Calu3 (cell line): ENCODE measurements around the gene FAM3D. TPM values are rescaled to one million over a fixed set of nuclear protein-coding genes. Genes with fewer than 3 reads are reported as not detected.
"Not testable (repeated sequence)": the region's sequence is repeated elsewhere in the genome, so short reads cannot be mapped to it uniquely, and the experiment has no call there.

ENCODE experiments used
- BruUV-seq: library from RNA; stranded (reverse); fragments of 400-500 nt; replicated peaks from 2 replicates; lab custom pipeline; 2021; lab: Mats Ljungman, UMichigan
- CTCF ChIA-PET: fragments of 300-600 bp; sonication (Branson Sonifier 250); formaldehyde crosslinking; loops from one replicate; lab custom pipeline; 2022; ENCODE audit warnings: antibody characterized with exemption; lab: Charles Lee
- DNase-seq: peaks from one replicate; pipeline ENCODE4 v3.0.0; 2022
- H3K27ac Mint-ChIP-seq: one replicate; pipeline ENCODE4 v1.8.0; 2022; ENCODE audit warnings: mixed read lengths; ENCODE audit not compliant: unreplicated experiment
- H3K27me3 Mint-ChIP-seq: one replicate; pipeline ENCODE4 v1.8.0; 2022; ENCODE audit warnings: mixed read lengths; ENCODE audit not compliant: unreplicated experiment
- H3K36me3 Mint-ChIP-seq: one replicate; pipeline ENCODE4 v1.8.0; 2022; ENCODE audit warnings: mild to moderate bottlenecking, moderate library complexity, mixed read lengths; ENCODE audit not compliant: insufficient read depth, unreplicated experiment
- H3K4me1 Mint-ChIP-seq: one replicate; pipeline ENCODE4 v1.8.0; 2022; ENCODE audit warnings: mild to moderate bottlenecking, low read depth, mixed read lengths; ENCODE audit not compliant: unreplicated experiment
- H3K4me3 Mint-ChIP-seq: one replicate; pipeline ENCODE4 v1.8.0; 2022; ENCODE audit warnings: mild to moderate bottlenecking, low read depth, moderate library complexity, mixed read lengths; ENCODE audit not compliant: unreplicated experiment
- H3K9me3 Mint-ChIP-seq: one replicate; pipeline ENCODE4 v1.8.0; 2022; ENCODE audit warnings: low read depth, mixed read lengths; ENCODE audit not compliant: unreplicated experiment
- CTCF ChIP-seq: fragments of 200-600 bp; IDR thresholded peaks from one replicate; pipeline ENCODE4 v1.8.0; 2022; ENCODE audit warnings: antibody characterized with exemption; ENCODE audit not compliant: unreplicated experiment
- intact Hi-C: fragments of 100-400 bp; cut with micrococcal nuclease; formaldehyde crosslinking; loops from one replicate; pipeline ENCODE4 v1.10.0; 2022; ENCODE audit not compliant: unreplicated experiment
- total RNA-seq: library from RNA; stranded (reverse); gene quantifications from 2 replicates; pipeline ENCODE4 v1.2.3, GENCODE V29; 2022

Gene FAM3D
- total RNA-seq, 1 experiment from 2014 or later, result 3.0 TPM

GRCh38 chr3:58679446-58679845, 12.9 kb upstream of the FAM3D start:
- intact Hi-C loops, result no loop called here
- Mint-ChIP-seq H3K9me3 (peaks cover 9% of the 10 kb centered on the region), H3K4me3 (no peak overlapping the region), H3K27ac (no peak overlapping the region), H3K27me3 (peaks cover 13% of the 10 kb centered on the region), H3K36me3 (no peaks in the 10 kb centered on the region), H3K4me1 (no peaks in the 10 kb centered on the region)
- CTCF ChIA-PET, result no interaction called here
- DNase-seq, result no peak
- BruUV-seq, result no TSS peak
- no peak for TF ChIP-seq CTCF

- H3K4me1 Mint-ChIP-seq, H3K36me3 Mint-ChIP-seq, BruUV-seq, CTCF ChIA-PET, H3K9me3 Mint-ChIP-seq, DNase-seq, H3K4me3 Mint-ChIP-seq, intact Hi-C loops, H3K27ac Mint-ChIP-seq: not testable (repeated sequence)
- H3K27me3 Mint-ChIP-seq, result peaks cover 13% of the 10 kb centered on the region
These were observed 11.8 kb upstream of the FAM3D start for GRCh38 chr3:58678177-58678970.

- CTCF ChIA-PET, result no interaction called here
- Mint-ChIP-seq H3K4me1 (no peaks in the 10 kb centered on the region), H3K36me3 (no peaks in the 10 kb centered on the region), H3K27me3 (peaks cover 13% of the 10 kb centered on the region), H3K9me3 (peaks cover 12% of the 10 kb centered on the region), H3K4me3 (no peak overlapping the region), H3K27ac (no peak overlapping the region)
- DNase-seq, result no peak
- no TSS peak for BruUV-seq
- TF ChIP-seq CTCF, result no peak
- intact Hi-C loops, result no loop called here
These were observed 6.3 kb upstream of the FAM3D start for GRCh38 chr3:58672880-58673279.

- DNase-seq, result peak; percentile 13
- intact Hi-C loops, result no loop called here
- CTCF ChIA-PET, result no interaction called here
- no peaks in the 10 kb centered on the region for H3K36me3 Mint-ChIP-seq
- H3K4me1 Mint-ChIP-seq, result no peaks in the 10 kb centered on the region
- BruUV-seq, result no TSS peak
- H3K9me3 Mint-ChIP-seq, result peaks cover 12% of the 10 kb centered on the region
- H3K4me3 Mint-ChIP-seq, result no peak overlapping the region
- TF ChIP-seq CTCF, result no peak
- H3K27me3 Mint-ChIP-seq, result peaks cover 10% of the 10 kb centered on the region
- H3K27ac Mint-ChIP-seq, result no peak overlapping the region
These were observed 5.9 kb upstream of the FAM3D start for GRCh38 chr3:58672451-58672850.

GRCh38 chr3:58670506-58671135, 4.0 kb upstream of the FAM3D start:
- BruUV-seq, result no TSS peak
- peaks cover 14% of the 10 kb centered on the region for H3K4me1 Mint-ChIP-seq
- DNase-seq, result no peak
- H3K4me3 Mint-ChIP-seq, result no peak overlapping the region
- peaks cover 4% of the 10 kb centered on the region for H3K36me3 Mint-ChIP-seq
- no peak for TF ChIP-seq CTCF
- CTCF ChIA-PET, result no interaction called here
- intact Hi-C loops, result no loop called here
- H3K27ac Mint-ChIP-seq, result no peak overlapping the region
- H3K27me3 Mint-ChIP-seq, result no peaks in the 10 kb centered on the region
- peaks cover 6% of the 10 kb centered on the region for H3K9me3 Mint-ChIP-seq
